Right atrium auricular region (tissue), 2 donors: ENCODE data around the gene RAE1. TPM values are rescaled to one million over a fixed set of nuclear protein-coding genes. Genes with fewer than 3 reads are reported as not detected.

Experiments
- DNase-seq: peaks from one replicate; pipeline ENCODE4 v3.0.0-alpha.2; 2019; ENCODE audit warnings: low spot score
- H3K27ac ChIP-seq, 2 donors: fragments of 200-600 bp; sonication (generic); 1 replicate in 1 of 2; 2 replicates in 1 of 2; pipeline ENCODE4 v1.5.1; 2016 to 2019
- H3K27me3 ChIP-seq, 2 donors: fragments of 200-600 bp; sonication (generic); one replicate each; pipeline versions ENCODE4 v1.5.1 to v1.6.0; 2017 to 2019
- H3K36me3 ChIP-seq: fragments of 200-600 bp; sonication (generic); one replicate; pipeline ENCODE4 v1.5.1; 2016
- H3K4me1 ChIP-seq, 2 donors: fragments of 200-600 bp; sonication (generic); one replicate each; pipeline versions ENCODE4 v1.5.1 to v1.6.0; 2017 to 2019
- H3K4me3 ChIP-seq, 2 donors: fragments of 200-600 bp; sonication (generic); 1 replicate in 1 of 2; 2 replicates in 1 of 2; pipeline ENCODE4 v1.5.1; 2017 to 2019; ENCODE audit warnings: mild to moderate bottlenecking in 1 of 2, moderate library complexity in 1 of 2
- H3K9me3 ChIP-seq, 2 donors: fragments of 200-600 bp; sonication (generic); one replicate each; pipeline ENCODE4 v1.5.1; 2019
- CTCF ChIP-seq, 2 donors: fragments of 200-600 bp; sonication (generic); IDR thresholded peaks; one replicate each; pipeline ENCODE4 v1.5.1; 2019; ENCODE audit warnings: antibody characterized with exemption in 2 of 2
- total RNA-seq, 2 donors: library from RNA; depleted of rRNA; stranded (reverse); fragments of >200 nt; gene quantifications; one replicate each; pipeline ENCODE4 v1.1.0, GENCODE V29; 2016

The RAE1 gene
- total RNA-seq, 2 donors from 2014 or later, result 11.6 to 11.8 TPM

DNA sequence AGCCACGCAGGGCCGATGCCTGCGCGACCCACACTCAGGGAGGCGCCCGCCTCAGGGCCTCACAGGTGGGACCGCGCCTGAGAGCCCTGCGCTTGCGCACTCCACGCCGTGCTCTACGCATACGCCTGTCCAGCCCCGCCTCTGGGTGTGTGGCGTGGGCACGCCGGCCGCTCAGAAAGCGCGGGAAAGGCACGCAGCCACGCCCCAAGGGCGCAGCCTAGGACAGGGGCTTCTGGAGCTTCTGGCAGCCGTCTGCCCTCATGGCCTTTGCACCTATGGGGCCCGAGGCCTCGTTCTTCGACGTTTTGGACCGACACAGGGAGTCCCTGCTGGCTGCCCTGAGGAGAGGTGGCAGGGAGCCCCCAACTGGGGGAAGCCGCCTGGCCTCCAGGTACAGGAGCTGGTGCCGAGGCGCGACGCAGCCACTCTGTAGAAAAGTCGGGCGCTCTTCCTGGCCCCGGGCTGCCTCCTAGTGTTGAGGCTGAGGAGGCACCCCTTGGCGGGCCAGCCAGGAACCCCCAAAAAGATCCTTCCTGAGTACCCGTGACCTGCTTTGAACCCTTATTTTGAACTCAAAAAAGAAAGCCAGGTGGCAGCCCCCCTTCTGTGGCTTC lies 21.3 kb upstream of the RAE1 start, which contains the start of gene SPO11:
Gene SPO11, plus strand, starts transcription at position 196 of the 614 bp plus-strand sequence. Its CDS starts 65 bp downstream, at position 261.
- peak in 1 of 2 donors; percentile 46 for TF ChIP-seq CTCF (IDR thresholded peaks at IDR 0.05)
- Histone ChIP-seq H3K27ac (no peak within 1 kb of the TSS), H3K36me3 (no peaks in the 10 kb centered on the region), H3K4me1 (no peaks in the 10 kb centered on the region), H3K9me3 (no peaks in the 10 kb centered on the region), H3K27me3 (no peaks in the 10 kb centered on the region), H3K4me3 (no peak within 1 kb of the TSS)
- no peak for DNase-seq

DNA sequence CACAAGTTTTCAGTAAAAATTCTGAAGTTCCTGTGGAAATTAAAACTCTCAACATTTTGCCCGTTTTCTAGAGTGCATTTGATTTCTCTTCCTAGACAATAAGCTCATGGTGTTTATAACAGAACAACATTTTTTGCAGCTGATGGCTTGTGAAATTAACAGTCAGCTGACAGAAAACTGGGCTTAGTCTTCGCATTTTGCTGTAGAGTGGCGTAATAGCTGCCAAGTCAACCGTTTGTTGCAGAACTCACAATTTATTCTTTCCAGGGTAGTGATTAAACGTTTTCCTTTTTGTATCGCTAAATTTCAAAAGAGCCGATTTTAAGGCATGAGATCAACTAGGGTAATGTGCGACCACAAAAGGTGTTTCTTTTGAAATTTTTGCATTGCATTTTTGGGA lies 20.1 kb upstream of the RAE1 start:
- Histone ChIP-seq H3K9me3 (no peaks in the 10 kb centered on the region), H3K36me3 (no peaks in the 10 kb centered on the region), H3K4me1 (no peaks in the 10 kb centered on the region), H3K27me3 (no peaks in the 10 kb centered on the region), H3K4me3 (no peak overlapping the region), H3K27ac (no peak overlapping the region)
- no peak for DNase-seq
- no peak for TF ChIP-seq CTCF (IDR thresholded peaks at IDR 0.05)

DNA sequence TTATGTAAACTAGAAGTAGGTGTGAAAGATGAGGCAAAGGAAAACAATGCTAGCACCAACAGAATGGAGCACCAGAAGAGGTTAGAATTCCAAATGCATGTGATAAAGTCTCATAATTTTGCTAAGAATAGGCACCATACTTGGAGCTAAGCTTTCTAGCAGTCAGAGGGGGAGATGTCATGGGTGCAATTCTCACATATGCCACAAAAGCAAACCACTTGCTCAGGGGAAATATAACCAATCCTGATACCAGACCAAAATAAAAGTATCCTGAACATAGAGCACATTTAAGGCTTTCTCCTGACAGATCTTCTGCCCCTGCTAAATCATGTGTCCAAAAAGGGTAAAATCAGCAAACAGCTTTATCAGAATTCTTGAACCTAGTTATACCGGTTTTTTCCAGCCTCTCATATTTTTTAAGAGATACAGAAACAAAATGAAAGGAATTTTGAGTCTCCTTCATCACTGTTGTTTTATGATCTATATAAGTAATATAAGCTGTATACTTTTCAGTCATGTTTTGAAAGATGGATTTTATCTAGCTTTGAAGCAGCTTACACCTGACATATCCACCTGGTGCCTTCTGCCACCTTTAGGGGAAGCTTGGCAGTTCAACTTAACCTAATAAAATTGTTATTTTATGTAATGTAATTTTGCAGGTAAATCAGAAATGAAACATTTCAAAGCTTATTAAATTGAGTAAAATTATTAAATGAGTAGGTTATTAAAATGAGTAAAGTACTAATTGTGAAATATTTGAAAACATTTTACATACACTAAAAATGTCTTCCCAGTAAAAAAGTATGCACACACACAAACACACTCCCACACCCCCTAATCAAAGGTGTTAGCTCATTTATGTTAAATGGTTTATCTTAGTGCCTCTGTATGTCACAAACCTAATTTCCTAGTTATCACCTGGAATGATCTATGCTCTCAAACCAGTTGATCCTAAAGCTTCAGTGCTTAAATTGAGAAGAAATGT lies 18.7 kb upstream of the RAE1 start:
- H3K4me1 ChIP-seq, result no peaks in the 10 kb centered on the region
- DNase-seq, result no peak

GRCh38 chr20:57335392-57335791 lies 15.7 kb upstream of the RAE1 start:
- H3K27ac ChIP-seq, result no peak overlapping the region
- H3K4me3 ChIP-seq, result no peak overlapping the region
- H3K36me3 ChIP-seq, result no peaks in the 10 kb centered on the region
- H3K4me1 ChIP-seq, result no peaks in the 10 kb centered on the region
- TF ChIP-seq CTCF (IDR thresholded peaks at IDR 0.05), result peak in 1 of 2 donors; percentile 22
- H3K9me3 ChIP-seq, result no peaks in the 10 kb centered on the region
- H3K27me3 ChIP-seq, result no peaks in the 10 kb centered on the region
- DNase-seq, result no peak

More for the DNA sequence above, 18.7 kb upstream of the RAE1 start:
- no peaks in the 10 kb centered on the region for H3K36me3 ChIP-seq
- H3K27ac ChIP-seq, result no peak overlapping the region
- H3K27me3 ChIP-seq, result no peaks in the 10 kb centered on the region
- no peak for TF ChIP-seq CTCF (IDR thresholded peaks at IDR 0.05)
- no peaks in the 10 kb centered on the region for H3K9me3 ChIP-seq
- no peak overlapping the region for H3K4me3 ChIP-seq

DNA sequence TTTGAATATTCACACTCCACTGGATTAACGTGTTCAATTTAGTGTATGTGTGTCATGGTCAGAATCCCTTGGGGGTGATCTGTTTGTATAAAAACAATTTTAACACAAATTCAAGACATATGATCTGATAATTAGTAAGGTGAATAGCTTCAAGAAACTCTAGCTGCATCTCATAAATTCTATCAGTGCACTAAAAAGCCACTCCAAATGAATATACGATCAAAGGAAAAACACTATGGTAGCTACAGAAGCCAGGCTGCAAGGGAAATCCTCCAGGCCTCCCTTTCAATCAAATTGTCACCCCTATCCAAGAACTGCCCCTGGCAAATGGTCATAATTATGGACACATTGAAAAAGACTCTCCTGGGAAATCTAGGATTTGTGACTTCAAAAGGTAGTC lies 9.4 kb upstream of the RAE1 start:
- no peak for DNase-seq
- Histone ChIP-seq H3K27me3 (no peaks in the 10 kb centered on the region), H3K27ac (no peak overlapping the region), H3K4me3 (no peak overlapping the region), H3K9me3 (no peaks in the 10 kb centered on the region), H3K4me1 (no peaks in the 10 kb centered on the region), H3K36me3 (no peaks in the 10 kb centered on the region)
- TF ChIP-seq CTCF (IDR thresholded peaks at IDR 0.05), result no peak
